ENCODE data around the gene FGD5. TPM values are rescaled to one million over a fixed set of nuclear protein-coding genes. Genes with fewer than 3 reads are reported as not detected.
A peak's percentile ranks its signal among the peaks of the same experiment; 100 is the strongest.

The FGD5 gene
- total RNA-seq, 1 donor from 2014 or later = 0.24 TPM

DNA sequence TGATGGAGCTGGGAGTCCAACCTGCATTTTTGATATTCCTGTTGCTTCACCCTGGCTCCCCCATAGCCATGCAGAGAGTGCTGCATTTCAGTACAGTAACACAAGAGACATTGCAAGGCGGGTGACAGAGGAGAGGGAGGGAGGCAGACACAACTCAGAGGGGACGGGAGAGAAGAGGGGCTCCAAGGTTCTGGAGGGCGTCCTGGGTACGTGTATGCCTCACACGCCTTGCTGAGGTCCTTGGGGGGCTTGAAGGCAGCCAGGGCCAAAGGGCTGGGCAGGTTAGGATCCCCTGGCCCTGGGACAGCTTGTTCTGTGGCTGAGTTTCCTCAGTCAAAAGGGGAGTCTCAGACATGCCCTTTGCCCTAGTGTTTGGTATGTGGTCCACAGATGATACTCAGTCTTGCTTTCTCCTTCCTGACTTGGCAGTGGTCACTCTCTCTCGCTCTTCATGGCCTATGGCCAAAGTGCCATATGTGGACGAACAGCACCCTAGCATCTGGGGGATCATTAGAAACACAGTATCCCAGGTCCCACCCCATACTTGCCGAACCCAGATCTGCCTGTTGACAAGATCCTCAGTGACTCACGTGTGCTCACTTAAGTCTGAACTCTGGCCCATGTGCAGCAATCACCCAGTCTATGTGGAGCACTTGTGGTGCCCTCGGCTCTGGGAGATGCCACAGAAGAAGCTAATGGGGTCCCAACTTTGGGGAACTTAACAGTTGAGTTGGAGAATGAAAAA, 52.9 kb downstream of the FGD5 start:
- Histone ChIP-seq H3K9ac (no peak overlapping the region), H3K79me2 (ENCODE audit: low read depth) (no peaks in the 10 kb centered on the region), H3K36me3 (no peaks in the 10 kb centered on the region), H3K9me3 (ENCODE audit: low read depth) (no peaks in the 10 kb centered on the region), H3K27ac (no peak overlapping the region), H3K4me2 (no peak overlapping the region), H3K27me3 (no peaks in the 10 kb centered on the region), H3K4me1 (no peaks in the 10 kb centered on the region), H2AFZ (replicated peaks) (no peak overlapping the region), H3F3A (ENCODE audit: low read depth) (no peaks in the 10 kb centered on the region), H4K20me1 (ENCODE audit: low read depth) (no peaks in the 10 kb centered on the region), H3K4me3 (no peak overlapping the region)
- Mint-ChIP-seq H3K4me1 (no peaks in the 10 kb centered on the region), H3K27me3 (ENCODE audit: insufficient read depth, low read depth) (peaks cover 8% of the 10 kb centered on the region), H3K4me3 (no peak overlapping the region), H3K27ac (no peak overlapping the region), H3K36me3 (no peaks in the 10 kb centered on the region), H3K9me3 (no peaks in the 10 kb centered on the region)
- TF ChIP-seq EZH2phosphoT487 (IDR thresholded peaks at IDR 0.05) (no peak), EZH2 (IDR thresholded peaks at IDR 0.05) (no peak)
- TF ChIP-seq, protein P1, sequence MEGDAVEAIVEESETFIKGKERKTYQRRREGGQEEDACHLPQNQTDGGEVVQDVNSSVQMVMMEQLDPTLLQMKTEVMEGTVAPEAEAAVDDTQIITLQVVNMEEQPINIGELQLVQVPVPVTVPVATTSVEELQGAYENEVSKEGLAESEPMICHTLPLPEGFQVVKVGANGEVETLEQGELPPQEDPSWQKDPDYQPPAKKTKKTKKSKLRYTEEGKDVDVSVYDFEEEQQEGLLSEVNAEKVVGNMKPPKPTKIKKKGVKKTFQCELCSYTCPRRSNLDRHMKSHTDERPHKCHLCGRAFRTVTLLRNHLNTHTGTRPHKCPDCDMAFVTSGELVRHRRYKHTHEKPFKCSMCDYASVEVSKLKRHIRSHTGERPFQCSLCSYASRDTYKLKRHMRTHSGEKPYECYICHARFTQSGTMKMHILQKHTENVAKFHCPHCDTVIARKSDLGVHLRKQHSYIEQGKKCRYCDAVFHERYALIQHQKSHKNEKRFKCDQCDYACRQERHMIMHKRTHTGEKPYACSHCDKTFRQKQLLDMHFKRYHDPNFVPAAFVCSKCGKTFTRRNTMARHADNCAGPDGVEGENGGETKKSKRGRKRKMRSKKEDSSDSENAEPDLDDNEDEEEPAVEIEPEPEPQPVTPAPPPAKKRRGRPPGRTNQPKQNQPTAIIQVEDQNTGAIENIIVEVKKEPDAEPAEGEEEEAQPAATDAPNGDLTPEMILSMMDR (IDR thresholded peaks at IDR 0.05) = no peak
- DNase-seq (ENCODE audit: low spot score) = no peak

DNA sequence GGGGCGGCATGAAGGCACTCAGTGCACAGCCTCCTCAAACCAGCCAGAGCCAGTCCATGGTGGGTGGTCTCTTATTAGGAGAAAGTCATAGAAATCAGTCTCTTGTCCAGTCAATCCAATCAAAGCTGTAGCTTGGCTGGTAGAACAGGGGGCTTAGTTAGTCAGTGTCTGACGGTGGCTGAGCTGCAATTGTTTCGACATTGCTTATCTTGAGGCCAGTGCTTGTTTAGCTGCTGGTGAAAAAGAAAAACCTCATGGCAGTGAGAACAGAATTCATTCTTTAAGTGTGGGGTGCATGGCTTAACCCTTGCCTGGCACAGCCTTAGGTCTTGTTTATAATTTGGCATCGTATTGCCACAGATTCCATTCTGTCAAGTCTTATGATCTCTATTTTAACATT, 53.9 kb downstream of the FGD5 start:
- no peaks in the 10 kb centered on the region for H3F3A ChIP-seq (ENCODE audit: low read depth)
- H3K79me2 ChIP-seq (ENCODE audit: low read depth) = no peaks in the 10 kb centered on the region
- Mint-ChIP-seq H3K9me3 (no peaks in the 10 kb centered on the region), H3K27me3 (ENCODE audit: insufficient read depth, low read depth) (peaks cover 5% of the 10 kb centered on the region), H3K27ac (no peak overlapping the region), H3K4me1 (peaks cover 2% of the 10 kb centered on the region), H3K4me3 (no peak overlapping the region), H3K36me3 (no peaks in the 10 kb centered on the region)
- H4K20me1 ChIP-seq (ENCODE audit: low read depth) = no peaks in the 10 kb centered on the region
- no peaks in the 10 kb centered on the region for H3K4me1 ChIP-seq
- no peaks in the 10 kb centered on the region for H3K27me3 ChIP-seq
- H3K4me3 ChIP-seq = no peak overlapping the region
- TF ChIP-seq EZH2phosphoT487 (IDR thresholded peaks at IDR 0.05) = no peak
- TF ChIP-seq EZH2 (IDR thresholded peaks at IDR 0.05) = no peak
- TF ChIP-seq, protein P1 (IDR thresholded peaks at IDR 0.05) = no peak
- no peak overlapping the region for H3K4me2 ChIP-seq
- H3K9me3 ChIP-seq (ENCODE audit: low read depth) = no peaks in the 10 kb centered on the region
- no peak overlapping the region for H2AFZ ChIP-seq (replicated peaks)
- no peak overlapping the region for H3K27ac ChIP-seq
- H3K36me3 ChIP-seq = no peaks in the 10 kb centered on the region
- no peak overlapping the region for H3K9ac ChIP-seq
- DNase-seq (ENCODE audit: low spot score) = no peak

DNA sequence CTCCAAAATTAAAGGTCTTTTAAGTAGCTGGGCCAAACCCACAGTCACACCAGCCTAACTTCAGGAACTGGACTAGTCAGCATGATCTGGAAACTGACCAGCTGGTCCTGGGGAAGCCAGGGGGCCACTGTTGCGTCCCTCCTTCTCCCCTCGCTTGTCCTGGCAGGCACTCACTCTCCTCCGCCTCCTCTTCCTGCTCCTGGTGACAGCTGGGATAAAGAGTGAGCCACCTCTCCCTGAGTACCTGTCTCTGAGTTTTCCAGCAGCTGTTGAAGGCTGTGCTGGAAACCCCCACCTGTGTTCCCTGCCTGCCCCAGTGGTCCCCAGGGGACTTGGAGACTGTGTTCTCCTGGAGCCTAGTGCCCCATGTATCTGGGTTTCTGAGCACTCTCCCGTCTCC, 56.0 kb downstream of the FGD5 start:
- H3K27ac ChIP-seq = no peak overlapping the region
- H3K9me3 Mint-ChIP-seq = no peaks in the 10 kb centered on the region
- no peaks in the 10 kb centered on the region for H3K79me2 ChIP-seq (ENCODE audit: low read depth)
- no peak overlapping the region for H3K9ac ChIP-seq
- H3K4me2 ChIP-seq = no peak overlapping the region
- no peaks in the 10 kb centered on the region for H3K9me3 ChIP-seq (ENCODE audit: low read depth)
- H3K27me3 Mint-ChIP-seq (ENCODE audit: insufficient read depth, low read depth) = peaks cover 8% of the 10 kb centered on the region
- TF ChIP-seq EZH2phosphoT487 (IDR thresholded peaks at IDR 0.05) (no peak), EZH2 (IDR thresholded peaks at IDR 0.05) (no peak)
- TF ChIP-seq, protein P1 (IDR thresholded peaks at IDR 0.05) = no peak
- H3K4me3 Mint-ChIP-seq = no peak overlapping the region
- no peak for DNase-seq (ENCODE audit: low spot score)
- no peaks in the 10 kb centered on the region for H3K36me3 ChIP-seq
- no peaks in the 10 kb centered on the region for H3K27me3 ChIP-seq
- H3K4me3 ChIP-seq = no peak overlapping the region
- no peaks in the 10 kb centered on the region for H3K36me3 Mint-ChIP-seq
- H3K4me1 Mint-ChIP-seq = peaks cover 8% of the 10 kb centered on the region
- H3K27ac Mint-ChIP-seq = peak overlapping the region; percentile 85
- H3F3A ChIP-seq (ENCODE audit: low read depth) = no peaks in the 10 kb centered on the region
- H2AFZ ChIP-seq (replicated peaks) = no peak overlapping the region
- H4K20me1 ChIP-seq (ENCODE audit: low read depth) = no peaks in the 10 kb centered on the region
- no peaks in the 10 kb centered on the region for H3K4me1 ChIP-seq

Measured in neural progenitor cell (in vitro differentiated cells).